Transverse colon (tissue), 4 donors: ENCODE data around the gene NKX1-1. TPM values are rescaled to one million over a fixed set of nuclear protein-coding genes. Genes with fewer than 3 reads are reported as not detected.

Experiments used
- DNase-seq: peaks from one replicate; pipeline ENCODE4 v3.0.0-alpha.2; 2019
- H3K27ac ChIP-seq, 4 donors: fragments of 200-600 bp; sonication (generic); 2 replicates each; pipeline ENCODE4 v1.5.1; 2016 to 2018; ENCODE audit warnings: inconsistent platforms in 4 of 4
- H3K27me3 ChIP-seq: fragments of 200-600 bp; sonication (generic); 2 replicates; pipeline ENCODE4 v1.5.1; 2017; ENCODE audit warnings: inconsistent platforms
- H3K36me3 ChIP-seq, 4 donors: fragments of 200-600 bp; sonication (generic); 2 replicates each; pipeline ENCODE4 v1.5.1; 2017 to 2019; ENCODE audit warnings: inconsistent platforms in 4 of 4
- H3K4me1 ChIP-seq, 4 donors: fragments of 200-600 bp; sonication (generic); 2 replicates each; pipeline ENCODE4 v1.5.1; 2017 to 2020; ENCODE audit warnings: inconsistent platforms in 4 of 4
- H3K4me3 ChIP-seq, 4 donors: fragments of 200-600 bp; sonication (generic); 1 replicate in 1 of 4; 2 replicates in 3 of 4; pipeline versions ENCODE4 v1.5.1 to v1.6.1; 2017 to 2019; ENCODE audit warnings: inconsistent platforms in 4 of 4
- H3K9me3 ChIP-seq, 2 donors: fragments of 200-600 bp; sonication (generic); 2 replicates each; pipeline ENCODE4 v1.5.1; 2017 to 2019; ENCODE audit warnings: inconsistent platforms in 2 of 2
- EP300 ChIP-seq: sonication (generic); formaldehyde crosslinking; IDR thresholded peaks from one replicate; pipeline ENCODE4 v1.6.1; 2017; ENCODE audit warnings: antibody characterized with exemption, low read depth
- POLR2A ChIP-seq: fragments of 450-650 bp; IDR thresholded peaks from one replicate; pipeline ENCODE4 v1.6.1; 2016; ENCODE audit warnings: antibody characterized with exemption, mild to moderate bottlenecking, moderate library complexity
- POLR2AphosphoS5 ChIP-seq, 3 donors: sonication (generic); formaldehyde crosslinking; IDR thresholded peaks; one replicate each; pipeline ENCODE4 v1.6.1; 2016; ENCODE audit warnings: antibody characterized with exemption in 3 of 3
- WGBS, 2 donors: methylation state at CpG; one replicate each; pipeline ENCODE4 v1.1.5; 2018; ENCODE audit warnings: low coverage in 1 of 2; 5-methylcytosine and 5-hydroxymethylcytosine counted together
- in situ Hi-C, 4 donors: fragments of 200-750 bp; cut with MboI; loops; one replicate each; pipeline versions ENCODE4 v1.15.0 to v1.15.1; 2017; ENCODE audit warnings: low sequenced_read_pairs in 3 of 4, low pct_ligation_motif_present in 1 of 4, low pct_unique_long_range_greater_than_20kb in 1 of 4
- intact Hi-C: fragments of 100-400 bp; cut with DNase I; formaldehyde crosslinking; loops from one replicate; pipeline ENCODE4 v1.15.1; 2023; ENCODE audit warnings: low total_unique reads
- total RNA-seq, 4 donors: library from RNA; depleted of rRNA; stranded (reverse); fragments of >200 nt; gene quantifications; one replicate each; pipeline ENCODE4 v1.1.0, GENCODE V29; 2016
- TF ChIP-seq, protein P1 (sequence below), 5 experiments: fragments of 200-600 bp in 3 of 5; fragments of 450-650 bp in 2 of 5; sonication (generic) in 3 of 5; IDR thresholded peaks; 1 replicate in 2 of 5; 2 replicates in 3 of 5; pipeline ENCODE4 v1.5.1; 2016 to 2017; ENCODE audit warnings: antibody characterized with exemption in 5 of 5, inconsistent platforms in 3 of 5, mild to moderate bottlenecking in 2 of 5, moderate library complexity in 1 of 5

The NKX1-1 gene
- total RNA-seq, 4 donors from 2014 or later: not detected

DNA sequence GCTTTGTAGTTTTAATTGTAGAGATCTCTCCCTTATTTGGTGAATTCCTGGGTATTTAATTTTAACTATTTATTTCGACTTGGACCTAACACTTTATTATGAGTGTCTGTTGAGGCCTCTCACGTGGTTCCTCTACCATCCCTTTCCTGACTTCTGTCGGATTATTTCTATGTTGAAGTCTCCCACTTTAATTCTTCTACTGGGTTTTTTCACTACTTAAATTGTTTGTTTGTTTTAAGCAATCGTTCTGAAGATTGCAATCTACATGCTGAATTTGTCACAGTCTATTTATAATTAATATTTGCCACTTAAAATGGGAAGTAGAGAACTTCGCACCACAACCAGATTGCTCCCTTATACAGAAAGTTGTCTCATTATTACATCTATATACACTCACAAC, 20.8 kb upstream of the NKX1-1 start:
- DNase-seq: no peak
- Histone ChIP-seq H3K27ac (no peak overlapping the region), H3K4me1 (no peaks in the 10 kb centered on the region), H3K27me3 (peaks cover 20% of the 10 kb centered on the region), H3K9me3 (no peaks in the 10 kb centered on the region), H3K36me3 (no peaks in the 10 kb centered on the region), H3K4me3 (no peak overlapping the region)
- intact Hi-C loops (no loop called here), in situ Hi-C loops (no loop called here)
- TF ChIP-seq POLR2AphosphoS5 (IDR thresholded peaks at IDR 0.05): no peak
- TF ChIP-seq, protein P1, sequence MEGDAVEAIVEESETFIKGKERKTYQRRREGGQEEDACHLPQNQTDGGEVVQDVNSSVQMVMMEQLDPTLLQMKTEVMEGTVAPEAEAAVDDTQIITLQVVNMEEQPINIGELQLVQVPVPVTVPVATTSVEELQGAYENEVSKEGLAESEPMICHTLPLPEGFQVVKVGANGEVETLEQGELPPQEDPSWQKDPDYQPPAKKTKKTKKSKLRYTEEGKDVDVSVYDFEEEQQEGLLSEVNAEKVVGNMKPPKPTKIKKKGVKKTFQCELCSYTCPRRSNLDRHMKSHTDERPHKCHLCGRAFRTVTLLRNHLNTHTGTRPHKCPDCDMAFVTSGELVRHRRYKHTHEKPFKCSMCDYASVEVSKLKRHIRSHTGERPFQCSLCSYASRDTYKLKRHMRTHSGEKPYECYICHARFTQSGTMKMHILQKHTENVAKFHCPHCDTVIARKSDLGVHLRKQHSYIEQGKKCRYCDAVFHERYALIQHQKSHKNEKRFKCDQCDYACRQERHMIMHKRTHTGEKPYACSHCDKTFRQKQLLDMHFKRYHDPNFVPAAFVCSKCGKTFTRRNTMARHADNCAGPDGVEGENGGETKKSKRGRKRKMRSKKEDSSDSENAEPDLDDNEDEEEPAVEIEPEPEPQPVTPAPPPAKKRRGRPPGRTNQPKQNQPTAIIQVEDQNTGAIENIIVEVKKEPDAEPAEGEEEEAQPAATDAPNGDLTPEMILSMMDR (IDR thresholded peaks at IDR 0.05): no peak
- TF ChIP-seq EP300: no peak
- no peak for TF ChIP-seq POLR2A
- 63 to 71% methylated on average over 4 to 5 of the region's 5 CpGs for WGBS, 2 donors

DNA sequence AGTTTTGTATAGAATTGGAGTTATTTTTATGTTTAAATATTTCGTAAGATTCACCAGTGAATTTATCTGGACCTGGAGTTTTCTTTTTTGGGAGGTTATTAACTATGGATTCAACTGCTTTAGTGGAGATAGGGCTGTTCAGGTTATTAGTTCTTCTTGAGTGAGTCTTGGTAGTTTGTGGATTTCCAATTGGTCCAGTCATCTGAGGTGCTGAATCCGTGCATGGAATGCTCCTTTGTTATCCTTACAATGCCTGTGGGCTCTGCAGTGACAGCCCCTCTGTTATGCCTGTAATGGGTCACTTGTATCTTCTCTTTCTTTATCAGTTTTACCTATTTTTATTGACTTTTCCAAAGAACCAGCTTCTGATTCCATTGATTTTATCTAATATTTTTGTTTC, 15.4 kb upstream of the NKX1-1 start:
- Histone ChIP-seq H3K27ac (no peak overlapping the region), H3K27me3 (peaks cover 68% of the 10 kb centered on the region), H3K36me3 (no peaks in the 10 kb centered on the region), H3K4me3 (no peak overlapping the region), H3K4me1 (no peaks in the 10 kb centered on the region), H3K9me3 (no peaks in the 10 kb centered on the region)
- 36 to 75% methylated on average over 2 of the region's 2 CpGs for WGBS, 2 donors
- in situ Hi-C loops: no loop called here
- DNase-seq: no peak
- intact Hi-C loops: no loop called here
- TF ChIP-seq POLR2AphosphoS5 (IDR thresholded peaks at IDR 0.05): no peak
- no peak for TF ChIP-seq POLR2A
- TF ChIP-seq, protein P1 (IDR thresholded peaks at IDR 0.05): no peak
- TF ChIP-seq EP300: no peak

DNA sequence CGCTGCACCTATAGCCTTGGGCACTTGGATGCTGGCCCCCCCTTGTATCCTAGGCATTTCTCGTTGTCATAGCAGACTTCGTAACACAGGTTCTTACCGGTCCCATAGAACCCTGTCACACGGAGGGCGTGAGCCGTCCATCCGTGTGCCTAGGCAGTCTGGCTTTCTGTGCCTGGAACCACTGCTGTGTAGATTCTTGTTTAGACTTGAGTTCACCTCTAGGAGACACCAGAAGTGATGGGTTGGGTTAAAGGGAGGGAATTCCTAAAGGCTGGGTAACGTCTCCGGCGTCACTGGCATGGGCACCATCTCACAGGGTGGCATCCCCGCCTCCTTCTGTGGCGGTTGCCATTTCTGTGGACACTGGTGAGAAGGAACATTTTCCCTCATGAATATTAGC, 13.5 kb upstream of the NKX1-1 start:
- Histone ChIP-seq H3K27ac (no peak overlapping the region), H3K4me3 (no peak overlapping the region), H3K4me1 (no peaks in the 10 kb centered on the region), H3K9me3 (no peaks in the 10 kb centered on the region), H3K36me3 (no peaks in the 10 kb centered on the region), H3K27me3 (peaks cover 80% of the 10 kb centered on the region)
- DNase-seq: no peak
- in situ Hi-C loops: no loop called here
- no peak for TF ChIP-seq POLR2A
- TF ChIP-seq, protein P1 (IDR thresholded peaks at IDR 0.05): no peak
- no peak for TF ChIP-seq POLR2AphosphoS5 (IDR thresholded peaks at IDR 0.05)
- TF ChIP-seq EP300: no peak
- WGBS, 2 donors: 80 to 87% methylated on average over 9 to 13 of the region's 13 CpGs
- intact Hi-C loops: no loop called here

DNA sequence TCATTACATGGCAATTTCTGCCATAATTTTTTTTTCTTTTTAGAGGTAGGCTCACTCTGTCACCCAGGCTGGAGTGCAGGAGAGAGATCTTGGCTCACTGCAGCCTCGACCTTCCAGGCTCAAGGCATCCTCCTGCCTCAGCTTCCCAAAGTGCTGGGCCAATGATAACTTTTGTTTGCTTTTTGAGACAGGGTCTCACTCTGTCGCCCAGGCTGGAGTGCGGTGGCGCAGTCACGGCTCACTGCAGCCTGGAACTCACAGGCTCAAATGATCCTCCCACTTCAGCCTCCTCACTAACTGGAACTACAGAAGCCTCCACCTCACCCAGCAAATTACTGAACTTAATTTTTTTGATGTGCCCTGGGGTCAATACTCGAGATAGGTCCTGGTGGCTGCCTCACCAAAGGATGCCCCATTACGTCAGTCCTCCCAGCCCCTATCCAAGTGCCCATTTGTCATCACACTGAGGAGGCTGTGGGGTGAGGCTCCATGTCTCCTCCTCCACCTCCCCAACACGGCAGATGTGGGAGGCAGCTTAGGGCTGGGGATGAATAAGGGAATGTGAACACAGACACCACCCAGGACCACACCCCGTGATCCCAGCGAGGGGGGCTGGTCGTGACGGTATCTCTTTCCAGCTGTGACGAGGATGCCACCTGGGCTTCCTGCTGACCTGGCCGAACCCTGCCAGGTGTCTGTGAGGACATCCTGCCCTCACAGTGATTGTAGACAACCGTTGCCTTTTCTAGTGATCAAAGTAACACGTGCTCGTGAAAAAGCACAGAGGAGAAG, 12.4 kb upstream of the NKX1-1 start:
- H3K9me3 ChIP-seq: no peaks in the 10 kb centered on the region
- no peaks in the 10 kb centered on the region for H3K36me3 ChIP-seq
- TF ChIP-seq, protein P1 (IDR thresholded peaks at IDR 0.05): no peak
- no peak for TF ChIP-seq EP300
- no peak for TF ChIP-seq POLR2A
- no peak for TF ChIP-seq POLR2AphosphoS5 (IDR thresholded peaks at IDR 0.05)
- WGBS, 2 donors: 40 to 64% methylated on average over 1 to 17 of the region's 17 CpGs
- no peaks in the 10 kb centered on the region for H3K4me1 ChIP-seq
- in situ Hi-C loops (no loop called here), intact Hi-C loops (no loop called here)
- no peak overlapping the region for H3K4me3 ChIP-seq
- no peak overlapping the region for H3K27ac ChIP-seq
- no peak for DNase-seq
- peaks cover 81% of the 10 kb centered on the region for H3K27me3 ChIP-seq
